IMR-90 (cell line): Measurements from ENCODE around the gene MCMBP. TPM values are rescaled to one million over a fixed set of nuclear protein-coding genes. Genes with fewer than 3 reads are reported as not detected.

Source experiments
- ATAC-seq: fragments of 200-7000 bp; cut with Tn5 transposase; 2 replicates; pipeline ENCODE4 v1.9.1; 2020; ENCODE audit warnings: low read depth, mild to moderate bottlenecking, moderate library complexity
- BruUV-seq: library from RNA; stranded (reverse); fragments of 400-500 nt; replicated peaks from 2 replicates; lab custom pipeline; 2021; lab: Mats Ljungman, UMichigan
- CTCF ChIA-PET: fragments of 300-600 bp; formaldehyde crosslinking; extraction: SDS; loops from one replicate; lab custom pipeline; 2021; ENCODE audit warnings: antibody characterized with exemption; lab: Yijun Ruan, JAX
- POLR2A ChIA-PET: fragments of 300-600 bp; sonication (Branson Sonifier 250); formaldehyde crosslinking; loops from one replicate; lab custom pipeline; 2022; ENCODE audit warnings: antibody characterized with exemption; ENCODE audit not compliant: unreplicated experiment; lab: Charles Lee
- DNase-seq: peaks from one replicate; pipeline ENCODE4 v3.0.0; 2013
- H2AFZ ChIP-seq: replicated peaks from 2 replicates; pipeline ENCODE3; 2013; ENCODE audit warnings: low read length, mild to moderate bottlenecking; ENCODE audit not compliant: poor library complexity
- H2AK5ac ChIP-seq: 2 replicates; pipeline ENCODE4 v1.6.1; 2013; ENCODE audit warnings: low read depth, low read length, inconsistent platforms
- H2AK9ac ChIP-seq: replicated peaks from 2 replicates; pipeline ENCODE3; 2013; ENCODE audit warnings: mild to moderate bottlenecking, low read depth, low read length, moderate library complexity; ENCODE audit not compliant: poor library complexity
- H2BK120ac ChIP-seq: 2 replicates; pipeline ENCODE4 v1.6.1; 2013; ENCODE audit warnings: low read depth, low read length, inconsistent platforms
- H2BK15ac ChIP-seq: 3 replicates; pipeline ENCODE4 v1.6.1; 2013; ENCODE audit warnings: low read depth, low read length, inconsistent platforms
- H2BK20ac ChIP-seq: 2 replicates; pipeline ENCODE4 v1.6.1; 2013; ENCODE audit warnings: low read depth, mild to moderate bottlenecking, inconsistent platforms, low read length, moderate library complexity
- H2BK5ac ChIP-seq: 2 replicates; pipeline ENCODE4 v1.6.1; 2013; ENCODE audit warnings: mild to moderate bottlenecking, low read depth, low read length, inconsistent platforms; ENCODE audit not compliant: poor library complexity, severe bottlenecking
- H3K14ac ChIP-seq: replicated peaks from 2 replicates; pipeline ENCODE4 v1.6.1; 2013; ENCODE audit warnings: low read depth, low read length, inconsistent platforms
- H3K18ac ChIP-seq: 2 replicates; pipeline ENCODE4 v1.6.1; 2013; ENCODE audit warnings: low read depth, low read length, control low read depth
- H3K23ac ChIP-seq: 2 replicates; pipeline ENCODE4 v1.6.1; 2013; ENCODE audit warnings: low read depth, low read length, inconsistent platforms
- H3K27ac ChIP-seq: 2 replicates; pipeline ENCODE4 v1.5.1; 2013; ENCODE audit warnings: mild to moderate bottlenecking, control low read depth, low read length; ENCODE audit not compliant: insufficient read depth
- H3K27me3 ChIP-seq: 2 replicates; pipeline ENCODE4 v1.6.1; 2013; ENCODE audit warnings: low read length; ENCODE audit not compliant: control insufficient read depth, insufficient read depth
- H3K36me3 ChIP-seq: 2 replicates; pipeline ENCODE4 v1.6.1; 2013; ENCODE audit warnings: low read length, mixed read lengths; ENCODE audit not compliant: control insufficient read depth, insufficient read depth
- H3K4ac ChIP-seq: 2 replicates; pipeline ENCODE4 v1.6.1; 2013; ENCODE audit warnings: low read depth, low read length, inconsistent platforms
- H3K4me1 ChIP-seq: 2 replicates; pipeline ENCODE4 v1.6.1; 2013; ENCODE audit warnings: low read length, mixed read lengths; ENCODE audit not compliant: control insufficient read depth, insufficient read depth
- H3K4me2 ChIP-seq: 2 replicates; pipeline ENCODE4 v1.6.1; 2013; ENCODE audit warnings: low read depth, mild to moderate bottlenecking, control low read depth, low read length, moderate library complexity
- H3K4me3 ChIP-seq: 2 replicates; pipeline ENCODE4 v1.5.1; 2013; ENCODE audit warnings: low read depth, mild to moderate bottlenecking, control low read depth, low read length, moderate library complexity; ENCODE audit not compliant: insufficient read depth
- H3K56ac ChIP-seq: 2 replicates; pipeline ENCODE4 v1.6.1; 2013; ENCODE audit warnings: low read length, inconsistent platforms; ENCODE audit not compliant: insufficient read depth; ENCODE audit errors: extremely low read depth
- H3K79me1 ChIP-seq, 2 experiments: 2 replicates each; pipeline ENCODE4 v1.6.1; 2013; ENCODE audit warnings: low read length in 2 of 2, inconsistent platforms in 1 of 2, low read depth in 1 of 2
- H3K9ac ChIP-seq: 2 replicates; pipeline ENCODE4 v1.6.1; 2013; ENCODE audit warnings: low read depth, low read length, control low read depth
- H3K9me1 ChIP-seq: 2 replicates; pipeline ENCODE4 v1.6.1; 2013; ENCODE audit warnings: low read length, inconsistent platforms; ENCODE audit not compliant: insufficient read depth
- H3K9me3 ChIP-seq: 2 replicates; pipeline ENCODE4 v1.6.1; 2013; ENCODE audit warnings: low read length; ENCODE audit not compliant: control insufficient read depth, insufficient read depth
- H4K20me1 ChIP-seq: 2 replicates; pipeline ENCODE4 v1.6.1; 2013; ENCODE audit warnings: low read length, inconsistent platforms; ENCODE audit not compliant: insufficient read depth
- H4K5ac ChIP-seq: 2 replicates; pipeline ENCODE4 v1.6.1; 2013; ENCODE audit warnings: mild to moderate bottlenecking, low read depth, low read length, control low read depth
- H4K8ac ChIP-seq, 2 experiments: 2 replicates each; pipeline ENCODE4 v1.6.1; 2013; ENCODE audit warnings: low read depth in 2 of 2, low read length in 2 of 2, control low read depth in 1 of 2, inconsistent platforms in 1 of 2
- H4K91ac ChIP-seq: 2 replicates; pipeline ENCODE4 v1.6.1; 2013; ENCODE audit warnings: low read depth, low read length, inconsistent platforms; ENCODE audit not compliant: insufficient read depth
- MAFK ChIP-seq: IDR thresholded peaks from 2 replicates; pipeline ENCODE4 v1.6.1; 2012; ENCODE audit warnings: low read depth, low read length, improper control_type of control experiment
- WGBS, 2 experiments: methylation state at CpG; one replicate each; pipeline versions ENCODE4 v1.1.5 to v1.1.7; 2013; ENCODE audit warnings: missing lambda C conversion rate in 2 of 2; ENCODE audit not compliant: insufficient read length in 1 of 2; ENCODE audit errors: extremely low coverage in 2 of 2; 5-methylcytosine and 5-hydroxymethylcytosine counted together
- dilution Hi-C: fragments of 300-500 bp; cut with HindIII; formaldehyde crosslinking; loops from one replicate; pipeline ENCODE4 v1.14.3; 2018; ENCODE audit warnings: low sequenced_read_pairs; ENCODE audit not compliant: unreplicated experiment
- in situ Hi-C: fragments of 300-500 bp; cut with MboI; formaldehyde crosslinking; loops from 3 replicates; pipeline ENCODE4 v1.14.3; 2019; ENCODE audit warnings: low sequenced_read_pairs, inconsistent platforms, mixed read lengths
- intact Hi-C: fragments of 100-400 bp; cut with micrococcal nuclease; formaldehyde crosslinking; loops from 2 replicates; pipeline ENCODE4 v1.10.0; 2022
- polyA plus RNA-seq, 3 experiments: library from polyadenylated mRNA; depleted of rRNA; stranded (reverse); fragments of >200 nt; gene quantifications; 2 replicates each; pipeline ENCODE4 v1.2.3, GENCODE V29; 2012; ENCODE audit warnings: low replicate concordance in 1 of 3
- total RNA-seq: library from RNA; depleted of rRNA; stranded (reverse); fragments of >200 nt; gene quantifications from 2 replicates; pipeline ENCODE4 v1.2.3, GENCODE V29; 2012

The MCMBP gene
- total and polyA plus RNA-seq, 2 of the 4 experiments (the other 2 are of a cell fraction), result 39.0 to 59.9 TPM

DNA sequence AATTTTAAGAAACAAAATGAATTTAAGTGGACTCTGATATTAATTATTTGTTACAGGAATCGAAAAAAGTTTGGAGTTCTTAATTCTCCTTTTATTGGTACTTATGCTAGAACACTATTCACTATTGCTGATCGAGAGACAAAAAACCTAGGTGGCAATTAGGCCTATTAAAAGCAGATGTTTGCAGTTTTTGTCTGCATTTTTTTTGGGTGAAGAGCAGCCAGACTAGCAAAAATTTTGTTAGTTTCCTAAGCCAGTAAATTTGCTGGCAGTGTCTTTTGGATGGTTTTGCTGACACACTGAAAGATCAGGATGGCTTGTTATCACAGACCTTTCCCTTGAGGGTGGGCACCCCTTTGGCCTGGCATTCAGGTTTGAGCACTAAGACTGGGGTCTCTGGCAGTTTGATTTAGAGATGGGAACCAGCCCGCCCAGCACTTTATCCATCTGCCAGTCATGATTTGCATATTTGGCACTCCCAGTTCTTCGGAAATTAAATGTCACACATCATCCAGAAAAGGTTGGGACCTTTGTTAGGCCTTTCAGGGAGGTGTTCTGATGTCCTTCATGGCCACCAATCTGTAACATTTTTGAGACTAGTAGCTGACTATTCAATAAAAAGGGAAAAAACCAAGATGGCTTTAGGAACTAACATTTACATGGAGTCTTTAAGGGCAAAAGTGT, 89.5 kb downstream of the MCMBP start:
- TF ChIP-seq MAFK, result no peak
- DNase-seq (no peak), ATAC-seq (no peak)
- no peak overlapping the region for H3K4me2 ChIP-seq
- in situ Hi-C loops (no loop called here), dilution Hi-C loops (no loop called here), intact Hi-C loops (no loop called here)
- no peak overlapping the region for H3K23ac ChIP-seq
- H3K27ac ChIP-seq, result no peak overlapping the region
- WGBS, 2 experiments, result 100% methylated on average over 2 of the region's 4 CpGs; no CpG with 5 or more reads in 1 of the 2 experiments
- H3K56ac ChIP-seq, result no peak overlapping the region
- H2BK20ac ChIP-seq, result no peak overlapping the region
- no peaks in the 10 kb centered on the region for H3K36me3 ChIP-seq
- BruUV-seq, result no TSS peak
- ChIA-PET CTCF (interaction anchor here (1.4 kb wide), 1 partner anchor 33 kb away, joined by 3 read pairs; no protein-coding TSS in a partner anchor), POLR2A (no interaction called here)
- H3K79me1 ChIP-seq, result peaks cover 3% of the 10 kb centered on the region in 2 experiments; a peak in 2 of 4 replicates
- H3K14ac ChIP-seq, result no peak overlapping the region
- 0 out of 2 replicates have a peak, but pooled peaks cover 4% of the 10 kb centered on the region for H3K9me1 ChIP-seq
- no peak overlapping the region for H3K18ac ChIP-seq
- no peak overlapping the region for H2BK5ac ChIP-seq
- H3K4ac ChIP-seq, result no peak overlapping the region
- H4K5ac ChIP-seq, result no peak overlapping the region
- no peak overlapping the region for H2BK120ac ChIP-seq
- H3K9ac ChIP-seq, result no peak overlapping the region
- no peak overlapping the region for H3K4me3 ChIP-seq
- no peak overlapping the region for H4K91ac ChIP-seq
- no peak overlapping the region for H4K8ac ChIP-seq
- no peaks in the 10 kb centered on the region for H4K20me1 ChIP-seq
- H3K27me3 ChIP-seq, result no peaks in the 10 kb centered on the region
- H2AK9ac ChIP-seq, result no peak overlapping the region
- peaks cover 4% of the 10 kb centered on the region; the same call in 1 of the 2 replicates for H3K4me1 ChIP-seq
- H2AK5ac ChIP-seq, result no peak overlapping the region
- no peaks in the 10 kb centered on the region for H3K9me3 ChIP-seq
- H2BK15ac ChIP-seq, result no peak overlapping the region
- no peak overlapping the region for H2AFZ ChIP-seq
